GM20431 (cell line): Measurements from ENCODE around the gene GAS2L2.
"Not testable (repeated sequence)": the region's sequence is repeated elsewhere in the genome, so short reads cannot be mapped to it uniquely, and the experiment has no call there.

Source experiments
- in situ Hi-C: fragments of 300-500 bp; cut with MseI, MboI; formaldehyde crosslinking; loops from one replicate; pipeline ENCODE4 v1.15.0; 2020; ENCODE audit warnings: low sequenced_read_pairs; ENCODE audit not compliant: unreplicated experiment

Gene GAS2L2

DNA sequence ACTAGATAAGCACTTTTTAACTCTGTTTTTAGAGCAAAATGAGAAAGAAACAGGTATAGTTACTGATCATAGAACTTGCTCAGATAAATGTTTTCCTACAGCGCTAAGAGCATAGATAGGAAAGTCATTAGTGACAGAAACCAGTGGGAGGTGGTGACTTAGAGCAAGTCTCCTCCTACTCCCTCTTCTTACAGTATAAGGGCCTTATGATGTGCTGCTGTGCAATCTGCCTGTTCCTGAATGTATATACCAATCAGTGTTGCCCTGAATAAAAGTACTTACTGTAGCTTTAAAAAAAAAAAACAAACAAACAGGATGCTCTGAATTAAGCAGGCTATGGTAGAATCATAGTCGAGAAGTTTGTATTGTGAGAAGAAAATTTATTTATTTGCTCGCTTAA is 44.9 kb downstream of the GAS2L2 start:
- in situ Hi-C loops: no loop called here

DNA sequence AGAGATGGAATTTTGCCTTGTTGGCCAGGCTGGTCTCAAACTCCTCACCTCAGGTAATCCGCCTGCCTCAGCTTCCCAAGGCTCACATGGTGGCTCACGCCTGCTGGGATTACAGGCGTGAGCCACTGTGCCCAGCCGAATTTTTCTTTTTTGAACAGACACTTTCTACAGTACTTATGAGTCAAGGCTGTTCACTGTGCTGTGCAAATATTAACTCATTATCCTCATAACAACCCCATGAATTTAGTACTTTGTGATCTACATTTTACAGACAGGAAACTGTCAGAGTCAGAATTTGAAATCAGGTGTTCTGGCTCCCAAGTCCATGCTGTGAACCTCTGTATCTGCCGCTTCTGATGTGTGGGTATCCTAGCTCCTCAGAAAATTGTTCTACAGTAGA is 47.3 kb downstream of the GAS2L2 start:
- in situ Hi-C loops: no loop called here

- in situ Hi-C loops: no loop called here
Observed at GRCh38 chr17:35705230-35705629, 47.8 kb downstream of the GAS2L2 start.

- in situ Hi-C loops: not testable (repeated sequence)
Observed at GRCh38 chr17:35703308-35703707, 49.7 kb downstream of the GAS2L2 start.

DNA sequence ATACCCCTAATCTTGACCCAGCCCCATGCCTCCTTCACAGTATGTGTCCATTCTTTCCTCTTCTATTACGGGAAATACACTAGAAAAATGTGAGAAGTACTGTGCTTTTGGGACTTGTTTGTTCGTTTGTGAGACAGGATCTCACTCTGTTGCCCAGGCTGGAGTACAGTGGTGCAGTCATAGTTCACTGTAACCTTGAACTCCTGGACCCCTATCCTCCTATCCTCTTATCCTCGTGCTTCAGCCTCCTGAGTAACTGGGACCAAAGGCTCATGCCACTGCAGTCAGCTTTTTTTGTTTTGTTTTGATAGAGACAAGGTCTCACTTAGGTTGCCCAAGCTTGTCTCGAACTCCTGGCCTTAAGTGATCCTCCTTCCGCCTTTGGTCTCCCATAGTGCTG is 51.5 kb downstream of the GAS2L2 start:
- in situ Hi-C loops: no loop called here

DNA sequence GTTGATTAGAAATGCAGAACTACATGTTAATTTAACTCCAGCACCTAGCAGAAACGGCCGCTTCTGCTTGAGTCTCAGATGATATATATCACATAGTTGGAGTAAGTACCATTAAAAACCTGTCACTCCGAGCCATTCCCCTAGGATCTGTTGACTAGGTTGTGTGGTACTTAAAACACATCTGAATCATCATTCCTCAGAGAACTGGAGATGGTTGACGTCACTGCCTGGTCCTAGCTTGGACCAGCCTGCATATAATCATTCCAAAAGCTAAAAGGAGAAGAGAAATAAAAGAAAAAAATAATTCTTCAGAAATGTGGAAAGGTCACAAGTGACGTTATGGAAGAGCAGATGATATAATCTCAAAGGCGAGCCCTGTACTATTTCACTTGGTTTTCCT is 52.9 kb downstream of the GAS2L2 start:
- in situ Hi-C loops: no loop called here

DNA sequence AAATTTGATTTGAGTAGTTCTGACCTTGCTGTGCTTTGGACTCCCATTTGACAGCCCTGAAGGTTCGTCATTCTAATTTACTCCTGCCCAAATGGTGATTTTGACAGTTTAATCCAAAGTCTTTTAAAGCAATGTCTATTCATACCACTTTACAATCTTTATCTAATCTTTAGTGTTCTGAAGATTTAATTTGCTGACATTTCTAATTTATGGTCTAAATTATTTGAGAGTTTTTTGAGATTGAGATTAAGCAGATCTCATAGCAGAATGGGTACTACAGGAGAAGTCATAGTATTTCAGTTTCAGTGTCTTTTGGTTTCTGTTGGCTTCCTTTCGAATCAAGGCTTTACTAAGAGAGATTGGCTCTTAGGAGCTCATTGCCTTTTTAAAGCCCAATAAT is 54.2 kb downstream of the GAS2L2 start:
- in situ Hi-C loops: no loop called here

DNA sequence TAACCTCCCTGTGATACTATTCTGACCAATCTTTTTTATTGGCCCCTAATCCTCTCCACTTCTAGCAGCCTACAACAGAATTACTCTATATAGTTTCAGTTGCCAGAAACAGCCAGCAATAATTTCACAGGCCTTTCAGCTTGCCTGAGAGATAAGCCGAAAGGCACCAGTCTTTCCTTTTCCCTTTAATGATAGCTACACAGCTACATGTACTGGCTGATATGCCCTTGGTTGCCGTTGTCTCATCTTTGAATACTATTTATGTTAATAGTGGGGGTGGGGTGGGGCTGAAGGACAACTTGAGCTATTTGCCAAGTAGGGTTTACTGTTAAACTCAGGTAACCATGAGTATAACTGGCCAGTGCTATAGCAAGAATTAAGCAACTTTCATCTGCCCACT is 57.4 kb downstream of the GAS2L2 start:
- in situ Hi-C loops: no loop called here

DNA sequence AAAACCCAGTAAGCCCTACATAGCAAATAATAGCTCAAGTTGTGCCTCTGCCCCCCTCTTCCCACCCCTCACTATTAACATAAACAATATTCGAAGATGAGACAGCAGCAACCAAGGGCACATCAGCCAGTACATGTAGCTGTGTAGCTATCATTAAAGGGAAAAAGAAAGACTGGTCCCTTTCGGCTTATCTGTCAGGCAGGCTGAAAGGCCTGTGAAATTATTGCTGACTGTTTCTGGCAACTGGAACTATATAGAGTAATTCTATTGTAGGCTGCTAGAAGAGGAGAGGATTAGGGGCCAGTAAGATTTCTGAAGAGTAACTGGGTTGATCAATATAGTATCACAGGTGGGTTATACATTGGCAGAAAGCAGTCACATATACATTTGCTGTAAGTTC is 58.1 kb downstream of the GAS2L2 start:
- in situ Hi-C loops: no loop called here
